Nasal cavity respiratory epithelium epithelial cell of viscerocranial mucosa (primary cell): Measurements from ENCODE around the gene MESP2. TPM values are rescaled to one million over a fixed set of nuclear protein-coding genes. Genes with fewer than 3 reads are reported as not detected.

ENCODE experiments used
- total RNA-seq: library from RNA; depleted of rRNA; stranded (reverse); fragments of >200 nt; gene quantifications from 2 replicates; pipeline ENCODE4 v1.2.3, GENCODE V29; 2014

Gene MESP2, protein sequence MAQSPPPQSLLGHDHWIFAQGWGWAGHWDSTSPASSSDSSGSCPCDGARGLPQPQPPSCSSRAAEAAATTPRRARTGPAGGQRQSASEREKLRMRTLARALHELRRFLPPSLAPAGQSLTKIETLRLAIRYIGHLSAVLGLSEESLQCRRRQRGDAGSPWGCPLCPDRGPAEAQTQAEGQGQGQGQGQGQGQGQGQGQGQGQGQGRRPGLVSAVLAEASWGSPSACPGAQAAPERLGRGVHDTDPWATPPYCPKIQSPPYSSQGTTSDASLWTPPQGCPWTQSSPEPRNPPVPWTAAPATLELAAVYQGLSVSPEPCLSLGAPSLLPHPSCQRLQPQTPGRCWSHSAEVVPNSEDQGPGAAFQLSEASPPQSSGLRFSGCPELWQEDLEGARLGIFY
- 0.21 and 0.34 TPM in 2 replicates for total RNA-seq

DNA sequence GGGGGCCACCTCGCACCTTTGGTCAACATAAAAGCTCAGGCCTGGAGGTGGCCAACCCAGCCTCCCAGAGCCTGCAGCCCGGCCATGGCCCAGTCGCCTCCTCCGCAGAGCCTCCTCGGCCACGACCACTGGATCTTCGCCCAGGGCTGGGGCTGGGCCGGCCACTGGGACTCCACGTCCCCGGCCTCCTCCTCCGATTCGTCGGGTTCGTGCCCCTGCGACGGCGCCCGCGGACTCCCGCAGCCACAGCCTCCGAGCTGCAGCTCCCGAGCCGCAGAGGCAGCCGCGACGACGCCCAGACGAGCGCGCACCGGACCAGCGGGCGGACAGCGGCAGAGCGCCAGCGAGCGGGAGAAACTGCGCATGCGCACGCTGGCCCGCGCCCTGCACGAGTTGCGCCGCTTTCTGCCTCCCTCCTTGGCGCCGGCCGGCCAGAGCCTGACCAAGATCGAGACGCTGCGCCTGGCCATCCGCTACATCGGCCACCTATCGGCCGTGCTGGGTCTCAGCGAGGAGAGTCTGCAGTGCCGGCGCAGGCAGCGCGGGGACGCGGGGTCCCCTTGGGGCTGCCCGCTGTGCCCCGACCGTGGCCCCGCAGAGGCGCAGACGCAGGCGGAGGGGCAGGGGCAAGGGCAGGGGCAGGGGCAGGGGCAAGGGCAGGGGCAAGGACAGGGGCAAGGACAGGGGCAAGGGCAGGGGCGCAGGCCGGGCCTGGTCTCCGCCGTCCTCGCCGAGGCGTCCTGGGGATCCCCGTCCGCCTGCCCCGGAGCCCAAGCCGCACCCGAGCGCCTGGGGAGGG is at the start of gene MESP2:
Gene MESP2, plus strand, starts transcription at position 59 of the 799 bp plus-strand sequence. Its CDS starts 26 bp downstream, at position 85.

DNA sequence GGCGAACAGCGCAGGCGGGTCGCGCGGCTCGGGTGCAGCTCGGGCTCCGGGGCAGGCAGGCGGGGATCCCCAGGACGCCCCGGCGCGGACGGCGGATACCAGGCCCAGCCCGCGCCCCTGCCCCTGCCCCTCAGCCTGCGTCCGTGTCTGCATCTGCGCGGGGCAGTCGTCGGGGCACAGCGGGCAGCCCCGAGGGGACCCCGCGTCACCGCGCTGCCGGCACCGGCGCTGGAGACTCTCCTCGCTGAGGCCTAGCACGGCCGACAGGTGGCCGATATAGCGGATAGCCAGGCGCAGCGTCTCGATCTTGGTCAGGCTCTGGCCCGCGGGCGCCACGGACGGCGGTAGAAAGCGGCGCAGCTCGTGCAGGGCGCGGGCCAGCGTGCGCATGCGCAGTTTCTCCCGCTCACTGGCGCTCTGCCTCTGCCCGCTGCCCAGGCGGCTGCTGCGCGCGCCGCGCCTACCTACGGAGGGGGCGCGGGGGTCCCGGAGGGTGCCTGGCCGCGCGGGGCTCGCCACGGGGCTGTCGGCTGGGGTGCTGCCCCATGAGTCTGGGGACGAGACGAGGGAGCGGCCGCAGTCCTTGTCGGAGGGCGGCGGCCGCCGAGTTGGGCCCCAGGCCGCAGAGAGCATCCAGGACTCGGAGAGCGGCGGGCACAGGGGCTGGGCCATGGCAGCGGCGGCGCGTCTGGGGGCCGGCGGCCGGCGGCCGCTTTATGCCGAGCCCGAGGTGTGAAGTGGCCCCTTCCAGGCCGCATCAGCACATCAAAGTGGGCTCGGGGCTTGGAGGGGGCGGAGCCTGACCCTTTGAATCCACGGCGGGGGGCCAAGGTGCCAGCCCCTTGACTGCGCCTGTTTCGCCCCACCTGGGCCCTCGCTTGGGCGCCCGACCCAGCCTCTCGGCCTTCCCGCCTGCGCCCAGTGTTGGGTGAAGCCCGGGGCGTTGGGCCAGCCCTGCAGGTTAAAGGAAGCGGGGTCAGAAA is 25.3 kb upstream of the MESP2 start, which contains the start of gene MESP1:
Gene MESP1, minus strand, starts transcription at position 690 of the 983 bp plus-strand sequence. Its CDS starts 18 bp downstream, at position 672.

Other genes with a start within 250 kb of the MESP2 start
- gene TICRR, start 200.9 kb upstream of the MESP2 start, total RNA-seq, result under 0.01 and 0.14 TPM in 2 replicates
- gene KIF7, start 120.9 kb upstream of the MESP2 start, total RNA-seq, result 2.0 and 2.7 TPM in 2 replicates
- gene PLIN1, start 97.0 kb upstream of the MESP2 start, total RNA-seq, result 0.34 and 0.43 TPM in 2 replicates
- 8.9 and 9.8 TPM in 2 replicates for gene PEX11A, start 85.6 kb upstream of the MESP2 start, total RNA-seq
- 0.07 TPM in 1 of 2 replicates, not detected in the other for gene WDR93, start 85.5 kb upstream of the MESP2 start, total RNA-seq
- gene MESP1, start 25.1 kb upstream of the MESP2 start, total RNA-seq, result 0.07 and 0.34 TPM in 2 replicates
- gene ANPEP, start 38.5 kb downstream of the MESP2 start, total RNA-seq, result under 0.01 and 1.4 TPM in 2 replicates
- gene AP3S2, start 117.7 kb downstream of the MESP2 start, total RNA-seq, result 49.9 and 72.1 TPM in 2 replicates
- gene ARPIN, start 136.6 kb downstream of the MESP2 start, total RNA-seq, result 5.1 and 18.2 TPM in 2 replicates
- gene ZNF710, start 225.0 kb downstream of the MESP2 start, total RNA-seq, result 12.6 and 17.2 TPM in 2 replicates